Loucy (cell line): Measurements from ENCODE around the gene ABCA5.
"Not testable (repeated sequence)": the region's sequence is repeated elsewhere in the genome, so short reads cannot be mapped to it uniquely, and the experiment has no call there.

Source experiments
- H2AFZ ChIP-seq: fragments of 200-600 bp; sonication (generic); 2 replicates; pipeline ENCODE4 v1.6.0; 2016; ENCODE audit warnings: antibody characterized with exemption, mild to moderate bottlenecking, low read length, moderate library complexity
- H3F3A ChIP-seq: fragments of 200-600 bp; 2 replicates; pipeline ENCODE4 v1.6.0; 2016; ENCODE audit warnings: antibody characterized with exemption, low read depth, mild to moderate bottlenecking
- H3K27me3 ChIP-seq: fragments of 200-600 bp; sonication (generic); 2 replicates; pipeline ENCODE4 v1.6.1; 2014; ENCODE audit warnings: low read length, mild to moderate bottlenecking; ENCODE audit not compliant: insufficient read depth, poor library complexity, severe bottlenecking
- H3K36me3 ChIP-seq: fragments of 200-600 bp; sonication (generic); 2 replicates; pipeline ENCODE4 v1.6.1; 2016; ENCODE audit warnings: low read length; ENCODE audit not compliant: insufficient read depth
- H3K4me1 ChIP-seq: fragments of 200-600 bp; sonication (generic); 2 replicates; pipeline ENCODE4 v1.5.1; 2014; ENCODE audit warnings: low read length, mild to moderate bottlenecking; ENCODE audit not compliant: insufficient read depth, poor library complexity, severe bottlenecking
- H3K4me2 ChIP-seq: fragments of 200-600 bp; sonication (generic); 2 replicates; pipeline ENCODE4 v1.6.0; 2014; ENCODE audit warnings: antibody characterized with exemption, low read length, low read depth, mild to moderate bottlenecking; ENCODE audit not compliant: poor library complexity, severe bottlenecking
- H3K4me3 ChIP-seq: fragments of 200-600 bp; sonication (generic); 2 replicates; pipeline ENCODE4 v1.5.1; 2014; ENCODE audit warnings: low read length, mild to moderate bottlenecking, mixed read lengths; ENCODE audit not compliant: poor library complexity, severe bottlenecking
- H3K79me2 ChIP-seq: fragments of 200-600 bp; sonication (generic); 2 replicates; pipeline ENCODE4 v1.6.1; 2014; ENCODE audit warnings: low read length; ENCODE audit not compliant: insufficient read depth
- H3K9ac ChIP-seq: fragments of 200-600 bp; sonication (generic); 2 replicates; pipeline ENCODE4 v1.6.0; 2014; ENCODE audit warnings: mild to moderate bottlenecking, low read depth, low read length, moderate library complexity; ENCODE audit not compliant: poor library complexity, severe bottlenecking
- H3K9me2 ChIP-seq: fragments of 200-600 bp; sonication (generic); replicated peaks from 2 replicates; pipeline ENCODE4 v1.6.1; 2016; ENCODE audit warnings: low read depth, low read length, mixed read lengths
- H3K9me3 ChIP-seq: fragments of 200-600 bp; sonication (generic); 2 replicates; pipeline ENCODE4 v1.6.1; 2014; ENCODE audit warnings: mild to moderate bottlenecking, antibody characterized with exemption, low read length, low read depth; ENCODE audit not compliant: insufficient read depth
- H4K20me1 ChIP-seq: fragments of 200-600 bp; sonication (generic); 2 replicates; pipeline ENCODE4 v1.6.0; 2014; ENCODE audit warnings: antibody characterized with exemption, low read length, mild to moderate bottlenecking; ENCODE audit not compliant: insufficient read depth, poor library complexity, severe bottlenecking
- CTCF ChIP-seq: fragments of 200-600 bp; sonication (generic); conservative IDR thresholded peaks from 2 replicates; pipeline ENCODE4 v1.5.1; 2014; ENCODE audit warnings: mild to moderate bottlenecking, antibody characterized with exemption, low read length
- EZH2phosphoT487 ChIP-seq: fragments of 200-600 bp; IDR thresholded peaks from 2 replicates; pipeline ENCODE4 v1.6.1; 2018; ENCODE audit warnings: antibody characterized with exemption, mild to moderate bottlenecking, moderate library complexity, borderline replicate concordance

ABCA5 gene

DNA sequence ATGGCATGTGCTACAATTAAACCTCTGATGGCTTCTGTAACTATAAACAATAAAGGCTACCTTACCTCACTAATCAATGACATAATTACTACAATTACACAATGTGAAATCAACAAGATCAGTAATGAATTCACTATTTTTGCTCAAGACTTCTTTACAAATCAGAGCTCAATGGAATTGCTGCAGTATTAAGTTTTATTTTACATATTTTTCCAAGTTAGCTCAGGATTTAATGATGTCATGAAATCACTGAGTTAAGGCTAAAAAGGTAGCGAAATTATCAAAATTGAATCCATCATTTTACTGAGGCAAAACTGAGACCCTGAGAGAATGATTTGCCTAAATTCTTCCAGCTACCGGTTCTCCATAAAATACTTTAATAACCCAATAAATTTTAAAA is 21.8 kb downstream of the ABCA5 start:
- TF ChIP-seq CTCF: no peak
- TF ChIP-seq EZH2phosphoT487: no peak
- H3K36me3 ChIP-seq: no peaks in the 10 kb centered on the region

GRCh38 chr17:69302682-69303081 is 24.3 kb downstream of the ABCA5 start:
- H3K4me3 ChIP-seq: no peak overlapping the region
- H3F3A ChIP-seq: no peaks in the 10 kb centered on the region
- no peaks in the 10 kb centered on the region for H3K79me2 ChIP-seq
- no peaks in the 10 kb centered on the region for H4K20me1 ChIP-seq
- no peak overlapping the region for H2AFZ ChIP-seq
- no peaks in the 10 kb centered on the region for H3K9me2 ChIP-seq
- no peaks in the 10 kb centered on the region for H3K27me3 ChIP-seq
- H3K4me1 ChIP-seq: no peaks in the 10 kb centered on the region
- no peak overlapping the region for H3K9ac ChIP-seq
- H3K9me3 ChIP-seq: no peaks in the 10 kb centered on the region
- TF ChIP-seq CTCF (no peak), EZH2phosphoT487 (no peak)
- no peak overlapping the region for H3K4me2 ChIP-seq
- H3K36me3 ChIP-seq: no peaks in the 10 kb centered on the region

More for the DNA sequence above, 21.8 kb downstream of the ABCA5 start:
- H3K27me3 ChIP-seq: no peaks in the 10 kb centered on the region
- no peaks in the 10 kb centered on the region for H3K79me2 ChIP-seq
- H3K9me2 ChIP-seq: no peaks in the 10 kb centered on the region
- H3K4me3 ChIP-seq: no peak overlapping the region
- H3K9ac ChIP-seq: no peak overlapping the region
- H3K4me1 ChIP-seq: no peaks in the 10 kb centered on the region
- H3K4me2 ChIP-seq: no peak overlapping the region
- no peaks in the 10 kb centered on the region for H3K9me3 ChIP-seq
- no peaks in the 10 kb centered on the region for H3F3A ChIP-seq
- H4K20me1 ChIP-seq: no peaks in the 10 kb centered on the region
- H2AFZ ChIP-seq: no peak overlapping the region

- Histone ChIP-seq H3K27me3 (no peaks in the 10 kb centered on the region), H2AFZ (no peak overlapping the region), H3F3A (no peaks in the 10 kb centered on the region), H3K4me3 (no peak overlapping the region), H3K4me1 (no peaks in the 10 kb centered on the region), H3K79me2 (no peaks in the 10 kb centered on the region), H3K4me2 (no peak overlapping the region), H3K36me3 (no peaks in the 10 kb centered on the region), H4K20me1 (no peaks in the 10 kb centered on the region), H3K9me2 (no peaks in the 10 kb centered on the region), H3K9me3 (no peaks in the 10 kb centered on the region), H3K9ac (no peak overlapping the region)
- TF ChIP-seq EZH2phosphoT487: no peak
- no peak for TF ChIP-seq CTCF
Measured at GRCh38 chr17:69300222-69300621, 26.7 kb downstream of the ABCA5 start.

DNA sequence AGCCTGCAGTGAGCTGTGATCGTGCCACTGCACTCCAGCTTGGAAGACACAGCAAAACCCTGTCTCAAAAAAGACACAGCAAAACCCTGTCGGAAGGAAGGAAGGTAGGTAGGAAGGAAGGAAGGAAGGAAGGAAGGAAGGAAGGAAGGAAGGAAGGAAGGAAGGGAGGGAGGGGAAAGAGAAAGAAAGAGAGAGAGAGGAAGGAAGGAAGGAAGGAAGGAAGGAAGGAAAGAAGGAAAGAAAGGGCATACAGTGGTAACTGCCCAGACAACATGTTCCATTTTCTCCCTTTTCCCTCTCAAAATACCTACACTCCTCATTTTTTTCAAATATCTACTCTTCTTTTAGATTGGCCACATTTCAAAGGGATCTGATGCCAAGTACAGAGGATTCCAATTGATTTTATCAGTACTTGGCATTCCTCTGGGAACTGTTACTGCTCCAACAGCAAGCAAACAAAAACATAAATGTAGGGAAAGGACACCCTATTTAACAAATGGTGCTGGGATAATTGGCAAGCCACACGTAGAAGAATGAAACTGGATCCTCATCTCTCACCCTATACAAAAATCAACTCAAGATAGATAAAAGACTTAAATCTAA is 28.7 kb downstream of the ABCA5 start:
- not testable (repeated sequence) for H3K4me2 ChIP-seq, H3K4me3 ChIP-seq, H3K9me3 ChIP-seq, H4K20me1 ChIP-seq, H3K79me2 ChIP-seq, H3K36me3 ChIP-seq, H3F3A ChIP-seq, H3K9me2 ChIP-seq, H3K9ac ChIP-seq, H3K27me3 ChIP-seq, H2AFZ ChIP-seq, H3K4me1 ChIP-seq
